Endothelial cell of umbilical vein (primary cell): ENCODE measurements around the gene EPC1. TPM values are rescaled to one million over a fixed set of nuclear protein-coding genes. Genes with fewer than 3 reads are reported as not detected.

Experiments used
- BruUV-seq: library from RNA; stranded (reverse); fragments of 400-500 nt; replicated peaks from 2 replicates; lab custom pipeline; 2021; lab: Mats Ljungman, UMichigan
- CTCF ChIA-PET: fragments of 300-600, 350-600 bp; sonication (Branson Sonifier 250); formaldehyde crosslinking; loops from one replicate; lab custom pipeline; 2021; ENCODE audit warnings: antibody characterized with exemption, inconsistent platforms; lab: Charles Lee
- POLR2A ChIA-PET: fragments of 300-600, 350-600 bp; sonication (Branson Sonifier 250); formaldehyde crosslinking; loops from one replicate; lab custom pipeline; 2021; ENCODE audit warnings: antibody characterized with exemption, inconsistent platforms; lab: Charles Lee
- DNase-seq: peaks from one replicate; pipeline ENCODE4 v3.0.0-alpha.2; 2011; ENCODE audit warnings: low read depth, low spot score
- FAIRE-seq: peaks from 2 replicates; lab custom pipeline; 2011; peaks lifted over from hg19 to GRCh38; lab: Jason Lieb, UNC
- H2AFZ ChIP-seq: 2 replicates; pipeline ENCODE4 v1.6.0; 2012; ENCODE audit warnings: low read depth, low read length, control low read depth, inconsistent platforms
- H3K27ac ChIP-seq: 2 replicates; pipeline ENCODE4 v1.5.1; 2011; ENCODE audit warnings: low read depth, mild to moderate bottlenecking, control low read depth, low read length, moderate library complexity; ENCODE audit not compliant: insufficient read depth
- H3K27me3 ChIP-seq, 2 experiments: 2 replicates each; pipeline versions ENCODE4 v1.6.0 to v1.6.1; 2011; ENCODE audit warnings: low read length in 2 of 2, mixed read lengths in 1 of 2; ENCODE audit not compliant: control insufficient read depth in 2 of 2, insufficient read depth in 2 of 2
- H3K36me3 ChIP-seq, 2 experiments: 2 replicates in 1 of 2; 3 replicates in 1 of 2; pipeline ENCODE4 v1.5.1; 2011; ENCODE audit warnings: low read length in 2 of 2, mild to moderate bottlenecking in 1 of 2, moderate library complexity in 1 of 2; ENCODE audit not compliant: control insufficient read depth in 2 of 2, insufficient read depth in 2 of 2; ENCODE audit errors: extremely low read depth in 1 of 2
- H3K4me1 ChIP-seq: 3 replicates; pipeline ENCODE4 v1.5.1; 2011; ENCODE audit warnings: mild to moderate bottlenecking, low read length; ENCODE audit not compliant: control insufficient read depth, insufficient read depth; ENCODE audit errors: extremely low read depth
- H3K4me2 ChIP-seq: 2 replicates; pipeline ENCODE4 v1.6.1; 2011; ENCODE audit warnings: low read length, control low read depth, mixed read lengths; ENCODE audit not compliant: insufficient read depth
- H3K4me3 ChIP-seq, 3 experiments: fragments of 200-600 bp in 1 of 3; sonication (generic), shearing (Covaris generic) in 1 of 3; replicated peaks in 1 of 3; 2 replicates each; pipeline ENCODE4 v1.5.1; 2011 to 2016; ENCODE audit warnings: control low read depth in 3 of 3, low read length in 3 of 3, mild to moderate bottlenecking in 2 of 3, inconsistent platforms in 1 of 3, low read depth in 1 of 3, moderate library complexity in 1 of 3; ENCODE audit not compliant: insufficient read depth in 1 of 3
- H3K79me2 ChIP-seq: 2 replicates; pipeline ENCODE4 v1.6.0; 2012; ENCODE audit warnings: low read length, inconsistent platforms; ENCODE audit not compliant: control insufficient read depth, insufficient read depth
- H3K9ac ChIP-seq: replicated peaks from 2 replicates; pipeline ENCODE3; 2011; ENCODE audit warnings: low read length, control low read depth; ENCODE audit not compliant: insufficient read depth; ENCODE audit errors: extremely low read depth
- H3K9me1 ChIP-seq: replicated peaks from 3 replicates; pipeline ENCODE4 v1.6.0; 2011; ENCODE audit warnings: mild to moderate bottlenecking, low read length; ENCODE audit not compliant: control insufficient read depth, insufficient read depth; ENCODE audit errors: extremely low read depth
- H3K9me3 ChIP-seq: replicated peaks from 2 replicates; pipeline ENCODE4 v1.5.1; 2012; ENCODE audit warnings: low read length, inconsistent platforms; ENCODE audit not compliant: control insufficient read depth, insufficient read depth
- H4K20me1 ChIP-seq: replicated peaks from 2 replicates; pipeline ENCODE3; 2011; ENCODE audit warnings: mild to moderate bottlenecking, low read length; ENCODE audit not compliant: control insufficient read depth, insufficient read depth; ENCODE audit errors: extremely low read depth
- CTCF ChIP-seq, 2 donors: IDR thresholded peaks; 1 replicate in 1 of 2; 2 replicates in 1 of 2; pipeline ENCODE4 v1.5.1; 2011; ENCODE audit warnings: low read length in 2 of 2, mild to moderate bottlenecking in 2 of 2, moderate library complexity in 2 of 2, control low read depth in 1 of 2, inconsistent platforms in 1 of 2, low read depth in 1 of 2; ENCODE audit not compliant: insufficient read depth in 1 of 2; ENCODE audit errors: extremely low read depth in 1 of 2
- JUN ChIP-seq: IDR thresholded peaks from 2 replicates; pipeline ENCODE4 v1.6.1; 2011; ENCODE audit warnings: borderline replicate concordance, low read depth; ENCODE audit not compliant: insufficient read length, insufficient read depth
- POLR2A ChIP-seq: IDR thresholded peaks from 2 replicates; pipeline ENCODE4 v1.6.1; 2012; ENCODE audit warnings: low read depth, mild to moderate bottlenecking, control low read depth, low read length
- POLR2AphosphoS5 ChIP-seq: IDR thresholded peaks from 2 replicates; pipeline ENCODE4 v1.6.1; 2012; ENCODE audit warnings: low read depth, mild to moderate bottlenecking, control low read depth, low read length, moderate library complexity; ENCODE audit not compliant: insufficient read depth
- dilution Hi-C: fragments of 300-500 bp; cut with MboI; formaldehyde crosslinking; loops from one replicate; pipeline ENCODE4 v1.15.0; 2019; ENCODE audit warnings: low sequenced_read_pairs; ENCODE audit not compliant: extremely low pct_ligation_motif_present
- intact Hi-C: fragments of 100-400 bp; cut with micrococcal nuclease; formaldehyde crosslinking; loops from one replicate; pipeline ENCODE4 v1.10.0; 2022
- polyA plus RNA-seq, 4 experiments: library from polyadenylated mRNA; depleted of rRNA in 3 of 4; stranded (reverse) in 3 of 4; unstranded in 1 of 4; fragments of >200 nt; gene quantifications; 2 replicates each; pipeline versions ENCODE4 v1.2.1 to v1.2.3, GENCODE V29; 2011 to 2012; ENCODE audit warnings: missing spikeins in 1 of 4
- total RNA-seq: library from RNA; stranded (reverse); gene quantifications from 2 replicates; pipeline ENCODE4 v1.2.3, GENCODE V29; 2021

EPC1 gene
- total and polyA plus RNA-seq, 2 donors (not counting 3 experiments of a cell fraction or from before 2014, with no cell fraction given): 27.9 to 39.0 TPM

GRCh38 chr10:32378363-32379317 lies 31.7 kb upstream of the EPC1 start:
- no peaks in the 10 kb centered on the region for H4K20me1 ChIP-seq
- peak overlapping the region; percentile 96 for H3K4me2 ChIP-seq
- H3K9me3 ChIP-seq: no peaks in the 10 kb centered on the region
- peak overlapping the region; percentile 85 for H3K27ac ChIP-seq
- peak overlapping the region; percentile 87 to 99 (median 93) for H3K4me3 ChIP-seq
- TSS peak; percentile 54 for BruUV-seq
- TF ChIP-seq POLR2A (peak; percentile 60), JUN (no peak), POLR2AphosphoS5 (peak; percentile 35)
- dilution Hi-C loops: no loop called here
- H3K27me3 ChIP-seq: no peaks in the 10 kb centered on the region
- H3K9ac ChIP-seq: peak overlapping the region; percentile 98
- peak; percentile 84 for FAIRE-seq
- peaks cover 19% of the 10 kb centered on the region for H3K79me2 ChIP-seq
- no peaks in the 10 kb centered on the region for H3K36me3 ChIP-seq
- ChIA-PET POLR2A (interaction anchor here (0.7 kb wide), 2 partner anchors 11 to 15 kb away, joined by 3 read pairs; no protein-coding TSS in a partner anchor), CTCF (interaction anchor here (0.7 to 1.6 kb wide), 8 partner anchors 11 to 630 kb away, joined by 3 to 6 read pairs (median 4); partner anchors contain the start of gene CCDC7)
- H2AFZ ChIP-seq: peak overlapping the region; percentile 89
- peaks cover 13% of the 10 kb centered on the region for H3K4me1 ChIP-seq
- peak; percentile 89 for DNase-seq
- intact Hi-C loops: loop anchor here (1.0 to 5.0 kb wide), 3 partner anchors 34 to 630 kb away; partner anchors contain the start of gene CCDC7
- H3K9me1 ChIP-seq: no peaks in the 10 kb centered on the region

- BruUV-seq: no TSS peak
- dilution Hi-C loops: no loop called here
- no peaks in the 10 kb centered on the region for H3K27me3 ChIP-seq
- H4K20me1 ChIP-seq: no peaks in the 10 kb centered on the region
- TF ChIP-seq JUN: no peak
- no peak for TF ChIP-seq POLR2AphosphoS5
- peak in 1 of 2 donors; percentile 9 for TF ChIP-seq CTCF (IDR thresholded peaks at IDR 0.05; ENCODE audit: extremely low read depth in 1 of 2, insufficient read depth in 1 of 2, low read depth in 1 of 2, low read length in 2 of 2)
- peak overlapping the region; percentile 26 for H2AFZ ChIP-seq
- peaks cover 25% of the 10 kb centered on the region for H3K79me2 ChIP-seq
- peaks cover 13% of the 10 kb centered on the region for H3K4me1 ChIP-seq
- peak overlapping the region; percentile 85 for H3K27ac ChIP-seq
- no peaks in the 10 kb centered on the region for H3K9me3 ChIP-seq
- intact Hi-C loops: loop anchor here (1.0 to 5.0 kb wide), 3 partner anchors 35 to 631 kb away; partner anchors contain the start of gene CCDC7
- ChIA-PET POLR2A (no interaction called here), CTCF (interaction anchor here (0.9 to 1.6 kb wide), 6 partner anchors 10 to 121 kb away, joined by 3 to 6 read pairs (median 4); partner anchors contain the start of gene CCDC7)
- H3K9ac ChIP-seq: peak overlapping the region; percentile 98
- FAIRE-seq (peak; percentile 63), DNase-seq (peak; percentile 79)
- no peaks in the 10 kb centered on the region for H3K36me3 ChIP-seq
- H3K4me2 ChIP-seq: peak overlapping the region; percentile 96
- H3K4me3 ChIP-seq: peak overlapping the region; percentile 87 to 99 (median 93)
- H3K9me1 ChIP-seq: no peaks in the 10 kb centered on the region
Measured at GRCh38 chr10:32377458-32378259, 30.7 kb upstream of the EPC1 start.
